Measurements from ENCODE around the gene RALB. TPM values are rescaled to one million over a fixed set of nuclear protein-coding genes. Genes with fewer than 3 reads are reported as not detected.

RALB gene
- total RNA-seq, 1 donor from 2014 or later = 52.7 TPM

DNA sequence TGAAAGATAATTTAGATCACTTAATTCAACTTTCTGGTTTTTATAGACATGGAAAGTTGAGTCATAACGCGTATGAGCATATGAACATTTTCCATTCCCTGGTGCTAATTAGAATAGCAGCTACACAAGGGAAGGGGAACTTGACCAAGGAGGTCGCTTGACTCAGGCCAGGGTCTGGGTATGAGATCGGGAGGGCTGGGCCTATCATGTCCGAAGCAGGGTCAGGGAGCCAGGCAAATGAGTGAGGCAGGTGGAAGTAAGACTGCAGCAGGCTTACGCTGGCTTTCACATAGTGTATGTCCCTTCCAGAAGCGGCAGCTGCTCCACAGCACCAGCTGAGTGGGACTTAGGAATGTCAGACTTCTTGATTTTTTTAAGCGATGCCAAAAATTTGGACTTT is 14.7 kb downstream of the RALB start:
- FAIRE-seq = no peak
- no peaks in the 10 kb centered on the region for H3K27me3 ChIP-seq (ENCODE audit: control insufficient read depth, insufficient read depth, low read length)
- H3K36me3 ChIP-seq (ENCODE audit: control insufficient read depth, insufficient read depth, low read length) = peaks cover 2% of the 10 kb centered on the region
- TF ChIP-seq, protein P1, sequence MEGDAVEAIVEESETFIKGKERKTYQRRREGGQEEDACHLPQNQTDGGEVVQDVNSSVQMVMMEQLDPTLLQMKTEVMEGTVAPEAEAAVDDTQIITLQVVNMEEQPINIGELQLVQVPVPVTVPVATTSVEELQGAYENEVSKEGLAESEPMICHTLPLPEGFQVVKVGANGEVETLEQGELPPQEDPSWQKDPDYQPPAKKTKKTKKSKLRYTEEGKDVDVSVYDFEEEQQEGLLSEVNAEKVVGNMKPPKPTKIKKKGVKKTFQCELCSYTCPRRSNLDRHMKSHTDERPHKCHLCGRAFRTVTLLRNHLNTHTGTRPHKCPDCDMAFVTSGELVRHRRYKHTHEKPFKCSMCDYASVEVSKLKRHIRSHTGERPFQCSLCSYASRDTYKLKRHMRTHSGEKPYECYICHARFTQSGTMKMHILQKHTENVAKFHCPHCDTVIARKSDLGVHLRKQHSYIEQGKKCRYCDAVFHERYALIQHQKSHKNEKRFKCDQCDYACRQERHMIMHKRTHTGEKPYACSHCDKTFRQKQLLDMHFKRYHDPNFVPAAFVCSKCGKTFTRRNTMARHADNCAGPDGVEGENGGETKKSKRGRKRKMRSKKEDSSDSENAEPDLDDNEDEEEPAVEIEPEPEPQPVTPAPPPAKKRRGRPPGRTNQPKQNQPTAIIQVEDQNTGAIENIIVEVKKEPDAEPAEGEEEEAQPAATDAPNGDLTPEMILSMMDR (IDR thresholded peaks at IDR 0.05; ENCODE audit: insufficient read depth, low read length, severe bottlenecking) = no peak
- DNase-seq (ENCODE audit: low read depth) = no peak
- no peak overlapping the region for H3K4me3 ChIP-seq (ENCODE audit: low read depth, low read length)

DNA sequence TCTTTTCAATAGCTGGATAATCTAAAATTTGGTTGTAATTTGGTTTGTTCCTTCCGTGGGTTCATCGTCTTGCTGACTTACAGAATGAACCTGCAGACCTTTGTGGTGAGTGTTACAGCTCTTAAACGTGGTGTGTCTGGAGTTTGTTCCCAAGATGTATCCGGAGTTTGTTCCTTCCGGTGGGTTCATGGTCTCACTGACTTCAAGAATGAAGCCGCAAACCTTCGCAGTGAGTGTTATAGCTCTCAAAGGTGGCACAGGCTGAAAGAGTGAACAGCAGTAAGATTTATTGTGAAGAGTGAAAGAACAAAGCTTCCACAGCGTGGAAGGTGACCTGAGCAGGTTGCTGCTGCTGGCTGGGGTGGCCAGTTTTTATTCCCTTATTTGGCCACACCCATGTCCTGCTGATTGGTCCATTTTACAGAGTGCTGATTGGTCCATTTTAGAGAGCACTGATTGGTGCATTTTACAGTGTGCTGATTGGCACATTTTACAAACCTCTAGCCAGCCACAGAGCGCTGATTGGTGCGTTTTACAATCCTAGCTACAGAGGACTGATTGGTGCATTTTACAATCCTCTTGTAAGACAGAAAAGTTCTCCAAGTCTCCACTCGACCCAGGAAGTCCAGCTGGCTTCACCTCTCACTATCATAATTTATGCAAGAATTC is 16.6 kb downstream of the RALB start:
- H3K4me3 ChIP-seq (ENCODE audit: low read depth, low read length) = no peak overlapping the region
- TF ChIP-seq, protein P1 (IDR thresholded peaks at IDR 0.05; ENCODE audit: insufficient read depth, low read length, severe bottlenecking) = no peak
- DNase-seq (ENCODE audit: low read depth) = no peak
- no peaks in the 10 kb centered on the region for H3K27me3 ChIP-seq (ENCODE audit: control insufficient read depth, insufficient read depth, low read length)
- H3K36me3 ChIP-seq (ENCODE audit: control insufficient read depth, insufficient read depth, low read length) = peaks cover 2% of the 10 kb centered on the region
- FAIRE-seq = no peak

DNA sequence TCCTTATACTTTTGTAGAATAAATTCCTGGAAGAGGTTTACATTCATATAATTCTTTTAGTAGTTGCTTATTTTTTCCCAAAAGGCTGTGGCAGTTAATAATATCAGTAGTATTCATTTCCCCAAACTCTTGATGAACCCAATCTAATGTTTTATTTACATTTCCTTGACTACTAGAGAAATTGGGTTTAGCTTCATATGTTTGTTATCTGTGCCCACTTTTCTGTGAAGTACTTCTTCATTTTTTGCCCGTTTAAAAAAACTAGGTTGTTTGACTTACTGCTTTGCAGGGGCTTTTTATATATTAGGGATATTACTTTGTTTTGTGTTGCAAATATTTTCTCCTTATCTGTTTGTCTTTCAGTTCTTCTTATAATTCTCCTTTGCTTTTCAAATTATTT is 17.2 kb downstream of the RALB start:
- no peak overlapping the region for H3K4me3 ChIP-seq (ENCODE audit: low read depth, low read length)
- H3K36me3 ChIP-seq (ENCODE audit: control insufficient read depth, insufficient read depth, low read length) = peaks cover 2% of the 10 kb centered on the region
- DNase-seq (ENCODE audit: low read depth) (no peak), FAIRE-seq (no peak)
- no peaks in the 10 kb centered on the region for H3K27me3 ChIP-seq (ENCODE audit: control insufficient read depth, insufficient read depth, low read length)
- TF ChIP-seq, protein P1 (IDR thresholded peaks at IDR 0.05; ENCODE audit: insufficient read depth, low read length, severe bottlenecking) = no peak

DNA sequence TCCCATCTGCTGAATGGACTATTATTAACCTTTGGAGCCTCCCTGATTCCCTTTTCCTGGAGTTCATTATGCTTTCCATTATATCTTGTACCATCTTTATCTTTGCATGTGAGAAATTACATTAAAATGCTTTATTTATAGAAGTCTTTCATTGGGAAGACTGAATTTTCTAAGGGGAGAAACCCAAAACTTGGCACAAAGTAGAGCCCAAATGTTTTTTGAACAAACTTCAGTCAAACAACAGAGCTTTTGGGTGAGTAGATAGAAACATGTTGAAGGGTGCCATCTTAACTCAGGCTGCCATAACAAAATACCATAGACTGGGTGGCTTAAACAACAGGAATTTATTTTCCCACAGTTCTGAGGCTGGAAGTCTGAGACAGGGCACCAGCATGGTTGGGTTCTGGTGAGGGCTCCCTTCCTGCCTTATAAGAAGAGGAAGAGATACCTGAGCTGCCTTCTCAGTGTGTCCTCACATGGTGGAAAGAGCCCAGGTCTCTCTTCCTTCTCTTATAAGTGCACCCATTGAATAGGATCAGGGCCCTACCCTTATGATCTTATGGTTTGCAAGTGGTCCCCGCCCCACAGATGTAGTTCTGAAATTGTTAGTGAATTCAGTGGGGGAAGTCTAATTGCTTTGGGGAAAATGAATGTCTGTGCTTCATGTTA is 19.2 kb downstream of the RALB start:
- peaks cover 2% of the 10 kb centered on the region for H3K36me3 ChIP-seq (ENCODE audit: control insufficient read depth, insufficient read depth, low read length)
- no peak for FAIRE-seq
- H3K4me3 ChIP-seq (ENCODE audit: low read depth, low read length) = no peak overlapping the region
- no peaks in the 10 kb centered on the region for H3K27me3 ChIP-seq (ENCODE audit: control insufficient read depth, insufficient read depth, low read length)
- no peak for DNase-seq (ENCODE audit: low read depth)
- TF ChIP-seq, protein P1 (IDR thresholded peaks at IDR 0.05; ENCODE audit: insufficient read depth, low read length, severe bottlenecking) = no peak

DNA sequence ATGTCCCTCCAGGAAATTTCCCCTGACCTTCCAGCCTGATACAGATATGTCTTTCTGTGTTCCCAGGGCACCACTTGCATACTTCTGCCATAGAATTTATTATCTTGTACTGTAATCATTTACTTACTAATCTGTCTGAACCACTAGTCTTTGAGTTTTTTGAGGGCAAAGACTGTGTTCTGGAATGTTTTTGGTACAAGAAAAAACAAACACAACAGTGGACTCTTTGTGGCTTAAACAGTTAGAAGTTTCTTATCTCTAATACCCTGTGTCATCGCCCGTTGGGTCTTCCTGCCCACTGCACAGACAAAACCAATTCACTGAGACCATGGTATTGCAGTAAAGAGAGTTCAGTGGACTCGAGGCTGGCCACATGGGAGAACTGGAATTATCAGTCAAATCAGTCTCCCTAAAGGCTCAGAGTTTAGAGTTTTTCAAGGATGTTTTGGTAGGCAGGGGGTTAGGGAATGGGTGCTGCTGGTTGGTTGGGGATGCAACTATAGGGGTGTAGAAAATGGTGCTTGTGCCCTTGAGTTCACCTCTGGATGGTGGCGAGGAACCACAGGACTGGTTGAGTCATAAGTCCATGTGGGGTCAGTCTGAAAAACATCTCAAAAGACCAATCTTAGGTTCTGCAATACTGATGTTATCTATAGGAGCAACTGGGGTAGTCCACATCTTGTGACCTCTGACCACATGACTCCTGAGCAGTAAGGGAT is 20.3 kb downstream of the RALB start:
- TF ChIP-seq, protein P1 (IDR thresholded peaks at IDR 0.05; ENCODE audit: insufficient read depth, low read length, severe bottlenecking) = no peak
- Histone ChIP-seq H3K36me3 (ENCODE audit: control insufficient read depth, insufficient read depth, low read length) (peaks cover 2% of the 10 kb centered on the region), H3K4me3 (ENCODE audit: low read depth, low read length) (no peak overlapping the region), H3K27me3 (ENCODE audit: control insufficient read depth, insufficient read depth, low read length) (no peaks in the 10 kb centered on the region)
- no peak for FAIRE-seq
- no peak for DNase-seq (ENCODE audit: low read depth)
